COLO668 (cell line): ENCODE data around the gene DSG2.
"Not testable (repeated sequence)": the region's sequence is repeated elsewhere in the genome, so short reads cannot be mapped to it uniquely, and the experiment has no call there.

ENCODE experiments used
- DNase-seq: peaks from one replicate; lab custom pipeline; 2025; ENCODE audit not compliant: unreplicated experiment; lab: John Stamatoyannopoulos, UW

DSG2 gene

DNA sequence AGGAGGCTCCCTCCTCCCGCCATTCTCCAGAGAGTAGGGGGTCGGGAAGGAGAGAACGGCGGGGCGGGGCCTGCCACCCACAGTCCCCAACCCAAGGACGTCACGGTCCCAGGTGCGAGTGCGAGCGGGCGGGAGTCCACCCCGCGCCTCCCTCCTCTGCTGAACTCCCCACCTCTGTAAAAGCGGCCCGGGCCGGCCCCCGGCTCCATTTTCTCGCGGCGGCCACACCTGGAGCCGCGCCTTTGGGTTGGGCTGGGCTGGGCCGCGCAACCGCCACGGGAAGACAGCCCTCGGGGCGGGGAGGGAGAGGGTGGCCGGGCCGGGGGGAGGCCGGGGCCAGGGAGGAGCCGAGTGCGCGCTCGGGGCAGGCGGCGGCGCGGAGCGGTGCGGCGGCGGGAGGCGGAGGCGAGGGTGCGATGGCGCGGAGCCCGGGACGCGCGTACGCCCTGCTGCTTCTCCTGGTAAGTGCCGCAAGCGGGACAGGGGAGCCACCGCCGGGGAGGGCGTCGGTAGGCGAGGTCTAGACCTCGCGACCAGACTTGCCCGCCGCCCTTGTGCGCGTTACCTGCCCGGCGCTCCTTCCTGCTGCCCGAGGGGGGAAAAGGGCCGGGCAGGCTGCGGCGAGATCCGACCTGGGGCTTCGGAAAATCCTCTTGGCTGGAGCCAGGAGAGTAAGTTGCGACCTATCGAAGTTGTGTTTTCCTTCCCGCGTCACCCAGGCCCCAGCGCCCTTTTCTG lies at the start of gene DSG2:
Gene DSG2, plus strand, starts transcription at position 342 of the 738 bp plus-strand sequence. Its CDS starts 75 bp downstream, at position 417.
- peak; percentile 78 for DNase-seq

DNA sequence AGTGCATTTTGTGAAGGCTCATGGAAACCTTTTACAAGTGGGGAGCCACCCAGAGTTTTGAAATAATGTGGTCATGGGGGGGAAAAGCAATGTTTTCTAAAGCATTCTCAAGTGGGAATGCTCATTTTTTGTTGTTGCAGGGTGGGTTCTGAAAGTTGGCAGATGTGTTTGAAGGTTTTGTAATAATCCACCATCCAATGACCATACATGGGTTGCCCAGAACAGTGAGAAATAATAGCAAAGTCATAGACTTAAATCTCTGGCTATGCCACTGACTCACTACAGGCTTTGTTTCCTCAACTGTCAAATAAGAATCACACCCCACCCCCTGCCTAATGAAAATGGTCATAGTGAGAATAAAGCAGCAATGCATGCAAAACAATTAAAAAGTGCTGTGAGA lies 47.6 kb upstream of the DSG2 start:
- no peak for DNase-seq

DNA sequence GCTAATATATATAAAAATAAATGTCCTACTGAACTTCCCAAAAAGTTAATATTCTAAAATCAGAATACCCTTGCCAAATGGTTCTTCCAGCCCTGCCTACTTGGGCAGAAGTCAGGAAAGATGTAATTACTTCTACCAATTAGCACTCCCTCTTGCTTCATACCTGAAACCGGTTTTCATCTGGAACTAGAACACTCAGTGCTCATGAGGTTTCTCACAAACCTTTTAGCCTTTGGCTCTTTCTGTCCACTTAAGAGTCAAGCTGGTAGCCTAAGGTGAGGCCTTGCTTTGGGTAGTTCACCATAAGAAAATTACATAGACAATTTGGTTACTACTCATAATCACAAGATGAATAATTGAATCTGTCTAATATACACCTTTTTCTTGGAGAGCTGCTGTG lies 46.4 kb upstream of the DSG2 start:
- no peak for DNase-seq

DNA sequence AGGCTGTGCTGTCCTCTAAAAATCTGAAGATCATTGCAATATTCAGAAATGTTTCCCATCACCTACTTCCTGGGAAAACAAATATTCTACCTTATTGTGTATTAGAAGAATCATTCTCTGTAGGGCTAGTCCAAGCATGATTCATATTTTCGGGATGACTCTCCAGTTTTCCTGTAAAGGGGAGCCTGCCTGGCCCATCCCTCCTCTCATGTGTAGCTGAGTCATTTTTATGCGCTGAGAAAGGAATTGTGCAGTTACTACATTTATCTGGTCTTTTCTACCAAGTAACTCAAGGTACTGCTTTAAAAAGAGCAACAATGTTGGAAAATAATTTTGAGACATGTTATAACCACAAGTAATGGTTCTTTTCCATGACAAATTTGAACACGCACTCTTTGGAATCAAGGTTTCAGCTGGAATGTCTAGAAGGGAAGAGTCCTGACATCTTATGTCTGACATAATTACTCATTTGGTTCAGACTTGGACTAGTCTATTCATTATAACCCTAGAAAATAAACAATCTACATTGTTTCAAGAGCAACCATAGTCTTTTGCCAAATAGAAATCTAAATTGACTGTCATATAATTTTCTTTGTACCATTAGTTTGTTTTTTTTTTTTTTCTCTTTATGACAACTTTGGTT lies 43.8 kb upstream of the DSG2 start:
- DNase-seq = no peak

DNA sequence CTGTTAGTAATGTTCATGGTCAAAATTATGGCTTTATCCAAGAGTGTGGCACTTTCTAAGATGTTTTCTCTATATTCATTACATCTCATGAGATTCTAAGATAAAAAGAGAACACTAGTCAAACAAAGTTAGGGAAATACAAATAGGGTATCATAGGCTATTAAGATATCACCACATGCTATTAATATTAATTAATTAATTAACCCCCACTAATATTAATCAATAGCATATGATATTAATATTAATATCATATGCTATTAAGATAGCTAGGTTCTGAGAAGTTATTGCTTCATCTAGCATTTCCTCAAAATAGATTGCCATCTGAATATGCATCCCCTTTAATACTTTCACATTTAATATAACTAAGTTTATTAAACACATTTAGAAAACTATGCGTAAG lies 28.3 kb upstream of the DSG2 start:
- no peak for DNase-seq

DNA sequence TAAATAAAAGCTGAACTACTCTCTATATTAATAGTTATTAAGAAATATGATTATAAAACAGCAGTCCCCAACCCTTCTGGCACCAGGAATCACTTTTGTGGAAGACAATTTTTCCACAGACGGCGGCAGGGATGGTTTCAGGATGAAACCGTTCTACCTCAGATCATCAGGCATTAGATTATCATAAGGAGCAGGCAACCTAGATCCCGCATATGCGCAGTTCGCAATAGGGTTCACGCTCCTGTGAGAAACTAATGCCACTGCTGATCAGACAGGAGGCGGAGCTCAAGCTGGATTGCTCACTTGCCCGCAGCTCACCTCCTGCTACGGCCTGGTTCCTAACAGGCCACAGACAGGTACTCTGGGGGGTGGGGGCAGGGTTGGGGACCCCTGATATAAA lies 19.3 kb upstream of the DSG2 start:
- no peak for DNase-seq

DNA sequence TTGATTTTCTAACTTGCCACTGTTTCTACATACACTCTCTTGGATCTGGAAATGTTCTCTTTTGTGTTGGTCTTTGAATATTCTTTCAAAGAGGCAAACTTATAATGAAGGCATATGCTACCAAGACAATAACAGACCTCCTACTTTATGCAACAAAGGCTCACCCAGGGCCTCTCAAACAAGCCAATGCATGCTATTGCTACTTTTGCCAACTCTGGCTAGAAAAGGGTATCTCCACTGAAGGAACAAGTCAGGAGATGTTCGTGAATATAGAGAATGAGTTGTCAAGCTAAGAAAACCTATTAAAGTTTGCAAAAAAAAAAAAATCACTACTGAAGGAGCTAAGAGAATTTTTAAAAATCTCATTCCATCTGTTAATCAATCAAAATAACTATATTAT lies 15.9 kb upstream of the DSG2 start:
- DNase-seq = no peak

DNA sequence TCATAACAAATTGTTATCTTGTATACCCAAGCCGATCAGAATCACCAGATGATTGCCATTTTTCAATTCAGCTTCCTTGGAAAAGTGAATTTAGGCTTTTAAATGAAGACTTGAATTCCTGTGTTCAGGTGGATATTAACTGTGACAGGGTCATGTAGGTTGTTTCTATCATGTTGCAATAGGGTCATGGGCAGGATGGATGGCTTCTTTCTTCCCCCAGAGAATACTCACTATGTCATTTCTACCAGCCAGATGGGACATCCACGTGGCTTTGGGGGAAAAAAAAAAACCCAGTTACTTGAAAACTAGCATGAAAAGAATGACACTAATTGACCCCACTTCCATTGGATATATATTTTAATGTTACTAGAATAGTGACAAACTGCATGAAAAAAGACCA lies 14.6 kb upstream of the DSG2 start:
- no peak for DNase-seq

DNA sequence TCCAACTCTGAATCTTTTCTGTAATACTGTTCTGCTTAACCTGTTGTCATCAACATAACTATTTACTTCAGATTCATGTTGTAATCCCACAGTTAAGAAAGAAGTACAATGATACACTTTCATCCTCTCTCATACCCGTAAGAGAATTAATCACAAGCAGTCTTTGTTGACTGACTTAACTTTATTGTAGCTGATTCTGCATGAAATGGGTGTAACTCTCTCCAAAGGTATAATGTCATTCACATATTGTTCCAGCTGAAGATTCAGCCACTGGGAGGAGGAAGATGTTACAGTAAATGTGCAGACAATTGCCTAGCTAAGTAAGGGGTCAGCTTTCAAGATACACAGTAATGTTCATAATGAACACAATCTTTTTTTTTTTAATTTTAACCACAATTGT lies 13.5 kb upstream of the DSG2 start:
- DNase-seq = no peak

DNA sequence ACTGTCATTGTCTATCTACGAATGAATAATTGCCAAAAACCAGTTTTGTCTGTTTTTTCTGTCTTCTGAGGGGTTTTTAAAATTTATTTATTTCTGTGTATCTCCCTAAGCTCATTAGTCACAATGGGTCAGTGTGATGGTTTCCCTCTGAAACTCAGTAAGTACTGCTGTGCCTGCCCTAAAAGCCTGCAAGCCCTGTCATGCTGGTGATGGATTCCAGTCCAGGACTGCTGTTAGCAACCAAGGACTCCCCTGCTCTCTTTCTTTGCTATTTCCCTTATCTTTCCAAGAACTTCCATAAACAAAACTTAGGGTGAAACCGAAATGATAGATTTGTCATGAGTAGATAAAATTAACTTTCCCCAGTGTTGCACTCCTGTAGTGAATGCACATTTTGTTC lies 11.8 kb upstream of the DSG2 start:
- no peak for DNase-seq

DNA sequence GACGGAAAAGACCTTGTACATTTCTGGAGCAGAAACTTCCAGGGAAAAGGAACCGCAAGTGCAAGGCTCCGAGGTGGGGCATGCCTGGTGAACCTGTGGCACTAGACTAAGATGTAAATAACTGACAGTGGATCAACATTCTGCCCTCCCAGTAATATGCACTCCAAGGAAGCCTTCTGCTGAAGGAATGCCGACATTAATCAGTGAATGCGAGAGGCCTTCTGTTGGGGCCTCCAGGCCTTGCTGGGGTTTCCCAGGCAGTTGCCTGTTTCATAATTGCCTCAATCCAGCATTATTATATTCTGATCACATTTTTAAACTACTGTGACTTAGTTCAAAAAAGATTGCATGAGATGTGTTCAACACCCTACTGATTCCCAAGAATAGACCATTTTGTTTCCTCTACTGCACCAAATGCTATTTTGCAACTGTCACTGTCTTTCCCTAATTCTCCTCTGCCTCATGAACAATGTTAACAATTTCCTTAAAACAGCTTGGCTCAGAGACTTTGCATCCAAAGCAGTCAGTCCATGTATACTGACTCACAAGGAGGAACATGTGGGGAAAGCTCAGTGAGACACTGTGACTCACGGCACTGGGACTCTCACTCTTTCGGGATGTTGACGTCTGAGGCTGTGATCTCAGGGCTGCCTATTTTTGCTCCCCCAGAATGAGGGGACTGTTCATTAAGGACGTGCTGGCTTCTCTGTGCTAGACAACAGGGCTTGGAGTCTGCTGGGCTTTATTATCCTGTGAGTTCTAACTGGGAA lies 10.5 kb upstream of the DSG2 start:
- DNase-seq = no peak

DNA sequence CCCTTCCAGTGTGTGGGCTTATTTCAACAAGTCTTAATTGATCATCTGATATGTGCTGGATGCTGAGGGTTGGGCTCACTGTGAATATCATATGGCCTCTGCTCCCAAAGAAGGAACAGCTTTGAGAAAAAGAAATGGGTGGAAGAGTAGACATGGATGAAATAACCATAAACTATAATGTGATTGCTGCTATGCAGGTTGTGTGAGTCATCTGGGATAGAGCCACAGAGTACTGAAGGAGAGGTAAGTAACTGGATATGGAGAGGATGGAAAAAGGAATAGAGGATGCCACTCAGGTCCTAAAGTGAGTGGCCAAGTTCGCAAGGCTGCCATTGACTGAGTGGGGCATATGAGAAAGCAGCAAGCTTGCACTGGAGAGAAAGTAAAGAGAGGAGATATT lies 8.7 kb upstream of the DSG2 start:
- no peak for DNase-seq

DNA sequence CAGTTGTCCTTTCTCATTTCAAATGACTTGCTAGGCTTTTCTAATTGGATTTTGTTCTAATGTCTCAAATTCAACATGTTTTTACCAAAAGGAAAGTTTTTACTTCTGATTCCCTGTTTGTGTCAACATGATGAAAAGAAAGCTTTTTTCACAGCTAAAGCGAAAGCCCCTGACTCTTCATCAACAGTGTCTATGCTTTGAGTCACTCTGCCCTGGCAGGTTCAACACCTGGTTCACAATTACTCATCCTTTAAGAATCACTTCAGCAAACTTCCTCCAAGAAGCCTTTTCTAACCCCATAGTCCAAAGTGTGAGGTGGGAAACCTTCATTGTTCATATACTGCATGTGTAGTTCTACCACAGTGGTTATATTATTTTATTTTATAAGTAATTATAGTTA lies 7.6 kb upstream of the DSG2 start:
- DNase-seq = no peak

DNA sequence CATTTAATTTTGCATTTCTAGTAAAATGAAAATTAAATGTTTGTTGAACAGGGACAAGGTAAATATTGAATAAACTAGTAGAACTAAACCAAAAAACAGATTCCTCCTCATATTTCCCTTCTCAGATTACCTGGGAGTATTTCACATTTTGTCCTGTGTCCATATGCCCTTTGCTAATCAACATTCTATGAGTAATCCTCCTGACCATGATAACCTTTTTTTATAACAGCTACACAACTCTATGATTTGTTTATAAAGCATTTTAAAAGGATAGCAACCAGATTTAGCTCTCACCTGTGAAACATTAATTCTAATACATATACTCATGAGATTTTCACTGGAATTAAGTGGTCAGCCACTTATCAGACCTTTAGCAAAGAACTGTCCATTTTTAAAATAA lies 7.1 kb upstream of the DSG2 start:
- no peak for DNase-seq

DNA sequence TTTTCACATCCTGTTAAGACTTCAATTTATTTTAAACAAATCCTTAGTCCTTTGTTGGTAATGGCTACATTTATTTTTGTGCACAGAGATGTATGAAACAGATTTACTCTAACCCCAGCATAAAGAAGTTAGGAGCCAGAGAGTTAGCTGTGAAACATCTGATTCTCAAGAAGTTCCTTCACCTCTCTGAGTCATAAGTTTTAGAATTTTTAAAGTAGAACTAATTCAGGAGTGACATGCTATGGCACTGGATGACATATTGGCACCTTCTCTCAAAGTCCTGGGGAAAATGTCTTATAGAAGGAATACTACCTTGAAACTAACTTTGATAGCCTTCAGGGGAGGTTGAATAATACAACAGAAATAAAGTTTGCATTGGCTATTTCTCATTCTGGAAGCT lies 6.4 kb upstream of the DSG2 start:
- DNase-seq = no peak

DNA sequence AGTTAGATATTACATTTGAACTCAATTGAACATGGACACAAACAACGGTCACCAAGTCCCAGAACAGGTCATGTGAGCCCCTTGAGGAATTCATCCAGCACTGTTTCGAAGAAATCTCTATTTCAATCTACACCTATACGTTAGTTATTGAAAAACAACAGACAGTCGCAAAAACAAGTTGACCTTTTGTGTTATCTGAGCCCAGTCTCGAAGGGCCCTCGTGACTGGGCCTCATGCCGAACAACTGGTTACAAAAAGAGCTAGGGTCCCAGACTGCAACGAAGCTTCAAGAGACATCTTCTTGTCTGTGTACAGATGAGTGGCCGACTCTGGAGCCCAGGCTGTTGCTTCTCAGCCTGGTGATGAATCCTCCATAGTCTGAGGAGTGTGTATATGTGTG lies 5.3 kb upstream of the DSG2 start:
- no peak for DNase-seq

DNA sequence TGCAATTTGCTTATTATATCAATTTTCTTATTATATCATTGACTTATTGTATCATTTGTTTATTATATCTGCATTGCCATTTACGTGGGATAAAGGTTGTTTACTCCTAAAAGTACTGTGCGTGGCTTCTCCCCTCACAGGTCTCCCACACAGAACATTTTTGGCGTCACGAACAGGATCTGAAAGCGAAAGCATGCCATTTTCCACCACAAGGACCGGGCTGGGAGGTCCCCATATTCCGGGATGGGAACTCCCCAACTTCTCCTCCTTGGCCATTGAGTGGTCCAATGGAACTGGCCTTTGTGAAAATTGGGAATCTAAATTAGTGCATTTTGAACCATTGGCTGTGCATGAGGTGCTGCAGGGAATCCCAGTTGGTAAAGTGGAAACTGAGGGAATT lies 4.8 kb upstream of the DSG2 start:
- no peak for DNase-seq

DNA sequence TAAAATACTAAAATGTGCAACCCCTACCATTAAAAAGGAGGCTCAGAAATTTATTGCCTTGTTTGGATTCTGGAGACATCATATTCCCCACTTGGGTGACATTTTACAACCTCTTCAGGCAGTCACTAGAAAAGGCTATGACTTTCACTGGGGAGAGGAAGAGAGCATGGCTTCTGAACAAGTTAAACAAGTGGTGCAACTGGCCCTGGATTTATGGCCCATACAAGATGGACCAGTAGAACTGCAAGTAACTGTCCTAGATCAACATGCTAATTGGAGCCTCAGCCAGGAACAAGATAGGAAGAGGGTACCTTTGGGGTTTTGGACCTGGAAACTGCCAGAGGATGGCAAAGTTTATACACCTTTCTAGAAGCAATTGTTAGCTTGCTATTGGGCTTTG lies 4.0 kb upstream of the DSG2 start:
- no peak for DNase-seq

DNA sequence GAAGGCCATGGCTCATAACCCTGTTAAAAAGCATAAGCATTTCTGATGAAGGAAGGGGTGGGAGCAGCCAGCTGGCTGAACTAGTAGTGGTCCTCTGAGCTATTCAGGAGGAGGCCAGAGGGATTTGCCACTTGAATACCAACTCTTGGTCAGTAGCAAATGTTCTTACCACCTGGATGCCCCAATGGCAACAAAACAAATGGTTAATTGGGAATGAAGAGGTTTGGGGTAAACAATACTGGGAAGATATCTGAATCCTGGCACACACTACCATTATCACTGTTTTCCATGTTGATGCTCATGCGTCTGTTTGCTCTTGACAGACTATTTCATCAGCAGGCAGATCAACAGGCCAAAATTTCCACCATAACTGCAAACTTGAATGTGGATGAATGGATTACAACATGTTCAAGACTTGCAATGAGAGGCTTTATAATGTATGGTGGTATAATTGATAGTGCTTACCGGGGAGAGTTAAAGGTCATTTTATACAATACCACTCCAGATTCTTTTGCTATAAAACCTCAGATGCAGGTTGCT lies 3.2 kb upstream of the DSG2 start:
- not testable (repeated sequence) for DNase-seq

DNA sequence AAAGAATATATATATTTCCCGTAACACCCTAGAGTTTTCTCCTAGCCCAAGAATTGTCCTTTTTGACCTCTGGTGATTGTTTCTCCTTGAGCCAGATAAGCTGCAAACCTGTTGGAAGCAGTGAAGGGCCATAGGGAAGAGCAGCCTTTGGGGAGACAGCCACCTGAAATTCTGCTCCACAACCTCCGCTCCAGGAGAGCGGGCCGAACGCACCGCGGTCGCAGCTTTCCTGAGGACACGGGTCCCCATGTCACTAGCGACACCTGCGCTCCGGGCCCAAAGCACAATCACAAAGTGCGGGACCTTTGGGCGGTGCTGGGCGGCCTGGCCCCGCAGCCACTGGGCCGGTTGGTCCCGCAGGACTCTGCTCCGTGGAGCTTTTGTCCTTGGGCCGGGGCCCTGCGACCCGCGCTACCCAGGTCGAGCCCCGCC lies 557 bp upstream of the DSG2 start:
- no peak for DNase-seq

DNA sequence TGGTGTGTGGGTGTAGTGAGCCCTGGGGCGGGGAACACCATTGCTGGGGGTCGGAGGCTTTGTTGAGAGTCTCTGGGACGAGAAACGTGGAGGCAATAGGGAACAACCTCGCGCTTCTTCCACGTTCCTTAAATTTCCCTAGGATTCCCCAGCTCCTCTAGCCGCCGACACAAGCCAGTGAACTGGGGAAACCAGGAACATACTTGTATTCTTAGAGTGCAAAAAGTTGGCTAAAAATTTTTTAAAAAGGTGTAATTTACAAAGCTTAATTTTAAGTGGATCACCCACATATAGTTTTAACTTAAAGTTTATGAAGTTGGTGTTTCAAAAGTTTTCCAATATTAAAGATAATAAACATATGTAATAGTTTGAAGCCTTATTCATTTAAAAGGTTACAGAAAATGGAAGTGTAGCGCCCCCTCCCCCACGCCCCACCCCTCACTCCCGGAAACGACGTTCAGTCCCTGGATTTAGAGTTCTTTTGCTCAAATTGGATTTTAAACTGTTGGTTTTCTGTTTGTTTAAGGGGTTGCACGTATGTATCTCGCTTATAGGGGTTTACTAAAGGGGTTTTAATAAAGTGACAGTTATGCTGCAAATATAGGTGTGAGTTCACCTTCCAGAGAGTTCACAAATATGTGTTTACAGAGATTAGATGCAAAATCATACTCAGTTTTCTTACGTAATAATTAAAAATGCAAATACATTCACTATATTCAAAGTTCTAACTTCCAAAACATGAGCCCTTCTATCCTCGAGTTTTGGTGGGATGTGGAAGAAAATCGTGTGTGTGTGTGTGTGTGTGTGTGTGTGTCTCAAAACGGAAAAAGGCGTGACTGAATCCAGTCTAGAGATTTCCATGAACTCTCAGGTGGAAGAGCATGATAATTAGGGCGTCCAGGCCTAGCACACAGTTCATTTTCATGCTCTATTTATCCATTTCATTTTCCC lies 872 bp downstream of the DSG2 start:
- DNase-seq = peak; percentile 20
